ENCODE data around the gene XXYLT1.
A peak's percentile ranks its signal among the peaks of the same experiment; 100 is the strongest.

The XXYLT1 gene

DNA sequence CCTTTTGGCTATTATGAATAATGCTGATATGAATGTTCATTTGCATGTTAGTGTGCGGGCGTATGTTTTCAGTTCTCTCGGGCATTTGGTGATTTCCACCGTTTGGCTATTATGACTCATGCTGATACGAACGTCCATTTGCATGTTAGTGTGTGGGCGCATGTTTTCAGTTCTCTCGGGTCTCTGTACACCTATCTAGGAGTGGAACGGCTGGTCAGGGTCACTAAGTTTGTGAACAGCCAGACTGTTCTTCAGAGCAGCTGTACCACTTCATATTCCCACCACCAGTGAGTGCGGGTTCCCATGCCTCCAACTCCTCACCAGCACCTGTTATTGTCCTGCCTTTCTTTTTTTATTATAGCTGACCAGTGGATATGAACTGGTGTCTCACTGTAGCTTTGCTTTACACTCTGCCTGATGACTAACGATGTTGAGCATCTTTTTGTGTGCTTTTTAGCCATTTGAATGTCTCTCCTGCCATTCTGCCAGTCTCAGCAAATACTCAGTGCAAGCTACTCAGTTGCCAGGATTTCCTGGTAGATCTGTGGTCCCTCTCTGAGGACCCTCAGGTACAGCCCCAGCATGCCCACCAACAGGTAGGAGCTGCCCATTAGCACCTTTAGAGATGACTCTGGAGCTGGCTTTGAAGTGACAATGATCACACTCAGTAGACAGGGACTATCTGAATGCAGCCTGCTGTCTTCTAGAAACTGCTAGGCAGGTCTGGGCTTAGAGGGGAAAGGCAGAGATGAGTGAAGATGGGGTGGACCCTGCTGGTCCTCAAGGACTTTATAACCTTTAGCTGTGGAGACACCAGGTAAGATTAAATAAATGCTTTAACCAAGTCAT is 141.1 kb downstream of the XXYLT1 start:
- DNase-seq (ENCODE audit: low read depth): peak; percentile 52

DNA sequence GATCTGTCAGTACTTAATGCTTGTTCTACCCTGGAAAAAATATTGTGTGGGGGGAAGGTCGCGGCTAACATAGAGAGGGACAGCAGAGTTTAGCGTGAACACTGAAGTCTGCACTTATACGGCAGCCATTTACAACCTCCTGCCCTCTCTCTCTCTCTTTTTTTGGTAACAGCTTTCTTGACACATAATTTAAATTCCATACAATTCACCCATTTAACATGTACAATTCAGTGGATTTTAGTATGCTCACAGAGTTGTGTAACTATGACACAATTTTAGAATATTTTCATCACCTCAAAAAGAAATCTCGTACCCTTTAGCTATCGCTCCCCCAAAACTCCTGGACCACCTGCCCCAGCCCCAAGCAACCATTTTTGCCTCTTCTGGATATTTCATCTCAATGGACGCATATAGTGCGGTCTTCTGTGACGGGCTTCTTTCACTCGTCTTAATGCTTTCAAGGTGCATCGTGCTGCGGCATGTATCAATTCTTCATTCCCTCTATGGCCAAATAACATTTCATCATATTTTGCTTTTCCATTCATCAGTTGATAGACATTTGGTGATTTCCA is 141.8 kb downstream of the XXYLT1 start:
- no peak for DNase-seq (ENCODE audit: low read depth)

DNA sequence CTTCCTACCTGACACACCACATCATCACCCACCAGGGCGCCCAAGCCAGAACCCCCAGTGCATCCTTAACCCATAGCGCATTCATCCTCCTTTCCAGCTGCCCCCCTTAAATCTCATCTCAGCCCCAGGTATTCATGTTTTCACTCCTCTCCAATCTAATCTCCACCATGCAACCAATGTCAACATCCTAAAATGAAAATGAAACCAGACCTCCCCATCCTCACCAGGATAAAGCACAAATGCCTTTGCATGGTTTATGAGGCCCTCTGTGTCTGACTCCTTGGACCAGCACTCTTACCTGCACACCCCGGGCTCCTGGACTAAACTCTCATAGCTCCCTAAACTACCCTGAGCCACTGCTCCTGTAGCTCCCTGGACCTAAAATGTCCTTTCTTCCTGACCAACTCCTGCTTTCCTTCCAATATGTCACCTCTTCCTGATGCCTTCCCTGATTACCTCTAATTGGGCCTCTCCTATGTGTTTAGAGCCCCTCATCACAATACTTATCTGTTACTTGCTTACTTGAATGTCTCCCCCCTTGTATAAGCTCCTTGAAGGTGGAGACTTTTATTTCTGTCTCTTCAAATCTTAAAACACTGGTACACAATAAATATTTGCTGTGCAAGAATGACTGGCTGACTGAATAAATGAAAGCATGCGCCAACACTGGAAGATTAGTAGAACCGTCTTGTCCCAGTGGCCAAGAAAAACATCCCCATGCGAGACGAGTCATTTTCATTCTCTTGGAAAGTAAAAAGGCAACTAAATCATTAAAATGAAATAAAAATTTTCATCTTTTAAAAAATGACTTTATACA is 142.5 kb downstream of the XXYLT1 start:
- no peak for DNase-seq (ENCODE audit: low read depth)

DNA sequence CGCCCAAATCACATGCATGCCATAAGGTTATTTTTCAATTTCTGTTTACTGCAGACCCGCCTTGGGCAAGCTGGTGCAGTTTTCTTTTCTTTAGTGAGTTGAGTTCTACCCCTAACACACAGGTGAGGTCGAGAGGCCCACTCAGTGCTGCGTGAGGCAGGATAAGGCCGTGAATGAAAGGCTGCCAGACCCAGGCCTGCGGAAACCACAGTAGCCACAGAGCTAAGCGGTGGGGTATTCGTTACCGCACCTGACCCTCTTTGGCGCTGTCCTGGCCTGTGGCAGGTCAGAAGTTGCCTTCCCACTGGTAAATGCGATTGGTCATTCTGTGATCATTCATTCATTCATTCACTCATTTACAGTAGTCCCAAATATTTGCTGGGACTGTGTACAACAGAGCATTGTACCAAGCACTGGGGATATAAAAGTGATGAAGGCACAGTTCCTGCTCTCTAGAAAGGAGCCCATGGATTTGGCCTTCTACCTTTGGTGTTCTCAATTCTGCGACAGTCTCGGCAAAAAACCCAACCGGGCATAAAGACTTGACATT is 144.8 kb downstream of the XXYLT1 start:
- DNase-seq (ENCODE audit: low read depth): no peak

DNA sequence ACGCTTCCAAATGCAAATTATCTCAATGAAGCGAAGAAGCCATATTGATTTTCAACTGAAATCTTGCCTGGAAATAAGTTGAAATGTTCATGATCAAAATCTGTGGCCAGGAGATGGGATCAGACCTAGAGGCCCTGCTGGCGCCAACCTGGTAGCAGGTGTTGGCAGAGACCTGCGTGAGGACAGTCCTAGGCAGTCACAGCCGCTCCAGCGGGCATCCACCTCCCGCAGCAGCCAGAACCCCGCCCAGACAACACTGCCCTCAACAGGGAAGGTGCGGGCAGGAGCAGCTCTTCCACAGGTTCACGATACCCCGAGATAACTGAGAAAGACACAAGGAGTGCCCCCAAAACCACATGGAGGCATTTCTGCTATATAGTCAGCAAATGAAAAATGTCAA is 145.3 kb downstream of the XXYLT1 start:
- no peak for DNase-seq (ENCODE audit: low read depth)

DNA sequence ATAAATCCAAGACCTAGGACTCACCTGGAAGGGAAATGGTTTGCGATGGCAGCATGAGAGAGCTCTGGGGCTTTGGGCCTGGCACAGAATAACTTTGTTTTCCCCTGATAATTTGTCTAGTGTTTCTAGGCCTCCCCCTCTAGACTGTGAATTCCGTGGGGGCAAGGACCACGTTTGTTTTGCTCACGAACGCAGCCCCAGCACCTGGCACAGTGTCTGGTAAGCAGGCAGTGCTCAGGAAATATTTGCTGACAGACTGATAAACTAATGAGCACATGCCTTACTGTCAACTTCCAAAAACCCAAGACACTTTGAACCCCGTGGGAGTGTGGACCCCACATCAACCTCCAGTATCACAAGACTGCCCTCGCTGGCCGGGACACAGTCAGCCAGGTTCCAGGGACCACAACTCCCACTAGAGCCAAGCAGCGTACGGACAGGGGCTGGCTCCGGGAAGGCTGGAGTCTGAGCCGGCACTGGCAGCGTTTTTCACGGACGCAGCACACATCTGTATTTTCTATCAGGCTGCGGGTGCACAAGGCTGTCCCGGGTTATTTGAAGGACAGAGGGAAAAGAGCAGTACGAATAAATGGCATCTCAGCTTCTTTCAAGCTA is 146.5 kb downstream of the XXYLT1 start:
- no peak for DNase-seq (ENCODE audit: low read depth)

DNA sequence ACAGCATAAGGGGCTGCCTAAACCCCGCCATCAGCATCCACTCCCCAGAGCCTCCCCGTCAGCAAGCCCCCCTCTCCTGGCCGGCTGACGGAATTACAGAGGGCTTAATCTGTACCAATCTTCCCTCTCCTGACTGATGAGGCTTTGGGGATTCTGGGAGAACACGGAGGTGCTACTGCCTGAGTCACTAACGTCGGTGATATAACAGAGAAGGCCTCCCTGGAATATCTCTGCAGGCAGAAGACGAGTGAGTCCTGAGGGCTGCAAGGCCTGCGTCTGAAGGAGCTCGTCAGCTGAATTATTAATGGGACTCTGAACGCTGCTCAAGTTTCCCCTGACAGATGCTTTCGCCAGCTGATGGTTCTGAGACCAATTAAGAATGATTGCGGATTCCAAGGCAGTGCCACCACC is 147.7 kb downstream of the XXYLT1 start:
- peak; percentile 24 for DNase-seq (ENCODE audit: low read depth)

DNA sequence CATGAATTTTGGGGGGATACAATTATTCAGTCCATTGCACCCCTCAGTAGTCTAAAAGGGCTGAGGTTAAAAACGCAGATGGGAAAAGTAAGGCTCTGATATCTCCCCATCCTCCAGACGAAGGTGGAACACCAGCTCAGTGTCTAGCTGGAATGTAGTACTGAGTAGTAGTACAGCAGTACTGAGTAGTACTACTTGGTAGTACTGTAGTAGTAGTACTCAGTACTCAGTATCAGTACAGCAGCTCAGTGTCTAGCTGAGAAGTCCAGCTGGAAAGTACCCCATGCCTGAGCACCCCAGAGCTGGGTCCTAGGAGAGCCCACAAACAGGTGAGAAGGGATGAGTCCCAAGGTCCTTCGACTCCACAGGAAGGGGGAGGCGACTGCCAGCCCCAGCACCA is 148.7 kb downstream of the XXYLT1 start:
- no peak for DNase-seq (ENCODE audit: low read depth)

DNA sequence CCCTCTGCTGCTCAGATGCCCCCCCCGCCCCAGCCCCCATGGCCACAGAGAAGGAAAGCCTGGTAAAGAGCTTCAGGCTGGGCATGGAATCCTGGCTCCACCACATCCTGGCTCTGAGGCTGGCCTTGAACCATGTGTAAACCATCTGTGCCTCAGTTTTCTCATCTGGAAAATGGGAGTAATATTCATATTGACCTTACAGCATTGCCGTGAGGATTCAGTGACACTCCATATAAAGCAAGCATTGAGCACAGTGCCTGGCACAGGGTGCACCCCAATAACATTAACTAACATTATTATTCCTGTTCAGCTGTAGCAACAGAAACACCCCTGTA is 150.7 kb downstream of the XXYLT1 start:
- no peak for DNase-seq (ENCODE audit: low read depth)

DNA sequence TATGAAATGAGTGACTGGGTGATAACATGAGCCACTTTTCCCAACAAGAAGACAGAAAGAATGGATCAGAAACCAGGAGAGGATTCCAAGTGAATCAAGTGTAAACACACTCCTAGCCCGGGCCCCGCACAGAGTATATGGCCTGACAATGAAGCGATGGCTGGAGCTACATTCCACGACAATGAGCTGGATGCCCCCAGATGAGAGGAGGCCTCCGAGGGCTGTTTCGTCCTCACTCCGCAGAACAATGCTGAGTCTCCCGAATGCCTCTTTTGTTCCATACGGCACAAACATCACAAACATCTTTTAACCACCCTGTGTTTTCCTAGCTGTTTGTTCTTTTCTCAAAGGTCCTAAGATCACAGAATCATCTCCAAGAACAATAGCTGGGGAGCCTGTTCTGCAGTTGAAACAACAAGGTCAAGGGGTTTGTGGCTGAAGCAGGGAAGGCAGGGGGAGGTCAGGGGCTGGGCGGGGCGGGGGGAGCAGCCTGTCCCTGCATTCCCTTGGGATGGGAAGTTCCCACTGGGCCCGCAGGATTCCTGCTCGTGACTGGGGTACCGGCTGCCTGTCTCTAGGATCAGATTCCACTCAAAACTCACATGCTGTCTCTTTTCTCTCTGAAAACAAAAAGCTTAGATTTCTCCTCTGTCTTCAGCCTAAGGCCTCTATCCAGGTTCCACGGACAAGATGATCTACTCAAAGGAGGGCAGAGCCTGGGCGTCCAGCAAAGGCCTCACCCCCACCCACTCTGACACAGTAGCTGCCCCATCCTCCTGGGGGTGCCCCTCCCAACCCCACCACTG is 151.3 kb downstream of the XXYLT1 start:
- peak; percentile 94 for DNase-seq (ENCODE audit: low read depth)

DNA sequence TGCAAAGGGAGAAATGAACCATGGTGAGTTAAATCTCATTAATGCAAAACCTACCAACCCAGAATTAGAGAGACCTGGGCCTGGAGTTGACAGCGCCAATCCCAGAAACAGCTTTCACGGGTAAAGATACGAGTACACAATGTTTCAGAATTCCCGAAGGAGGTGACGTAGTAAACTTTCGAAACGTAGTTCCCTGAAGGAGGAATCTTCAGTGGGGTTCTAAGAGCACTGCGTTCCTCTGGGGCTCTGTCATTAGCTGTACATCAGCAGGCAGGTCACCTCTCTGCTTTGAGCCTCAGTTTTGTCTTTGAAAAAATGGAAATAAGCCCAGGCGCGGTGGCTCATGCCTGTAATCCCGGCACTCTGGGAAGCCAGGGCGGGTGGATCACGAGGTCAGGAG is 152.3 kb downstream of the XXYLT1 start:
- no peak for DNase-seq (ENCODE audit: low read depth)

DNA sequence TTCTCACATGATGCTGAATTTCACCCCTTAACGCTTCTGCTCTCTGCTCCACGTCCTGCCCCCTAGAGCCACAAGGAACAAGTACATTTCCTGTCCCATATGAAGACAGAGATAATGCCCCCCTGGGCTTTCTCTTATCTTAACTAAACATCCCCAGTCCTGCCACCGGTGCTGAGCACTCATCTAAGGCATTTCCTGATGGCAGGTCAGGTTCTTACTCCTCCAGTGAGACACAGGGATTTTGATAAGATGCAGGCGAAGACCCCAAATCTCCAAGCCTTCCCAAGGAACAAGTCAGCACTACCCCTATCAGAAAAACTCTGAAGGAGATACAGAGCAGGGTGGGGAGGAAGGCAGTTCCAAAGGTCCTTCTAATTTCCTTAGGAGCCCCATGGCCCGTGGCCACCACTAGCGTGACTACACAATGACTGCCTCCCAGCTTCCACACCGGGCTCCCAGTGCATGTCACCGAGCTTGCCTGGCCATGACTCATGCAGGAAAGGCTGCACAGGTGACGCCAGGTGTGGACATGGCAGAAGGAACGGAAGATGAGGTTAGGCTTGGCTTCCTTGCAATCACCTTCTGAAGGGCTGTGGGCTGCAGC is 152.9 kb downstream of the XXYLT1 start:
- peak; percentile 44 for DNase-seq (ENCODE audit: low read depth)

DNA sequence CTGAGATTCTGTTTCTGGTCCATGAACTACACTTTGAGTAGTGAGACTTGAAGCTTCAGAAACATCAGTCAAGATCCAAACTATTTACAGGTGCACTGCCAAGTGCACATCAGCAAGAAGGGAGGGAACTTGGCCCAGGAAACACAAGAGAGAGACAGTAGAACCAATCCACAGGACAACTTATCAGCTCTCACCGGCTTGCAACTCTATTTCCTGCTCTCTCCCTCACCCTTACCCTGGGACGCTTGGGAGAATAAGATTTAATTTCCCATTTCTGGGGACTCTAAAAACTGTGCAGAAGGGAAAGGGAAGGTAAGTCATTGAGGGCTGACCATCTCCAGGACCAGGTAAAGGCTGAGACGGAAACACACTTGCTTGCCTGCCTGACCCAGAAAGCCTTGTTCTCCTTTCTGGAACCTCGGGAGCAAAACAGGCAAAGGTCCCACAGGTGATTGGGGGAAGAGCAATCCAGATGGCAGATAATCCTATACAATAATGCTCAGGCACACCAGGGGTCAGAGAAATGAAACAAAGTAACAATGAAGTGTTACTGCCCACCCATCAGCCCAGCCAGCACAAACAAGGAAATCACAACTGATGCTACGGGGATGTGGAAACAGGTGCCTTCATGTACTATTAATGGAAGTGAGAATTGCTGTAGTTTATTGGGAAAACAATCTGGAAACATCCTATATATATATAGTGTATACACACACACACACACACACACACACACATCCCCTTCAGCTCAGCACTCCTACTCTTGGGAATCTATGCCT is 154.4 kb downstream of the XXYLT1 start:
- no peak for DNase-seq (ENCODE audit: low read depth)

DNA sequence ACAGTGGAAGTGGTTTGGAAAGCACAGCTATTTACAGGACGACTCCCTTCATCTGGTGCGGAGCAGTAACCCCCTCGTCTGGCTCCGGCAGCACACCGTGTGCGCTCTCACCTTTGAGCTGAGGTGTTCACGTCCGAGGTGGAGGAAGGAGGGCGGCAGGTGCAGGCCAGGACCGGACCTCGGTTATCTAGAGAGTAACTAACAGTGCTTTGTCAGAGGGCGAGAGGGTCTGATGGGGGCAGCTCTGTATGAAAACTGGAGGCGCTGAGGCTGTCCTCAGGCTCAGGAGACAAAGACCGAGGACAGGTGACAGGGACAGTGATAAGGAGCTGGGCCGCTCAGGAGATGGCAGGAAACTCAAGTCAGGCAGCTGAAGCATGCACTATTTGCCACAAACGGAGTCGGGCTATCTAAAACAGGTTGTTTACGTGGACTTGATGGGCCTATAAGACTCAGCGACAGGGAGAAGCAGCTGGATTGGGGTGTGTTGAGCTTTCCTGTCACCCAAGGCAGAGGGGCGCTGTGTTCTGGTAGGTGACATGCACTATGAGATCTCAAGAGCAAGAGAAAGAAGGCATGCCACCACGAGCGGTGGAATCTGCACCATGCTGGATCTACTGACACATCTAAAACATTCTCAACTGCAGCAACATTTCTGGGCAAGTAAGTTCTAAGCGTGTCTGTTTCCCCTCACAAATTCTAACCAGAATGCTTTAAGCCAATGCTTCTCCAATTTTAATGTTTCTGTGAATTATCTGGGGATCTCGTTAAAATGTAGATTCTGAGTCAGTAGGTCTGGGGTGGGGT is 155.2 kb downstream of the XXYLT1 start:
- DNase-seq (ENCODE audit: low read depth): no peak

DNA sequence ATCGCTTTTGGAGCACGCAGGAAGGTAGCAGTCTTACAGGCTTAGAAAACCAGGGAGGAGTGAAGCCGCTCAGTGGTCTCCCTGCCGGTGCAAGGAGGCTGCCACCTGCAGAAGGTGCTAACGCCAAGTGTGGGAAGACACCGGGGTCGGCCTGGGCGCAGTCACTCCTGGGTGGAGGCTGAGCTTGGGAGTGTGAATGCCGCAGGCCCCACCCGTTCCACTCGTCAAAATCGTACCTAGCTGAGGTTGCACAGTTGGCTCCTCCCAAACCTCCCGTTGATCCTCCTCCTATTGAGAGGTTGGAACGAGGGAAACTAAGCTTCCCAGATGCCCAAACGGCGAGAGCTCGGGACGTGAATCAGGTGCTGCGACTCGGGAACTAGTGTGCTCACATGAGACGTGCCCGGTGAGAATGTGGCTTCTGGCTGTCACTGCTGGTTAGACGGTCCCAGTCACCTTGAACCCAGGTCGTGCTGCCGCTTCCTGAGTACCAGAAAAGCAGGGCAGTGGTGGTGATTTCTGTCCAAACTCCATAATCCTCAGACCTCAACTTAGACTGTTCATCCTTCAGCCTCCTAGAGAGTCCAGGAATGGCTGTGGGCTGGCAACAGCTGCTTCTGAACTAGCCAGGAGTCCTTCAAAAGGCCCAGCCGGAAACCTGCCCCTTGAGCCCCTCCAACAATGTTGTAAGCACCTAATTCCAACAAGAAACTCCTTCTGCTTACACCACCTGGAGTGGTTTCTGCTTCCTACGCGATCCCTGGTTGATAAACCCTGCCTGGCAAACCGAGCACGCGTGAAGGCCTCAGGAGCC is 156.0 kb downstream of the XXYLT1 start:
- no peak for DNase-seq (ENCODE audit: low read depth)

DNA sequence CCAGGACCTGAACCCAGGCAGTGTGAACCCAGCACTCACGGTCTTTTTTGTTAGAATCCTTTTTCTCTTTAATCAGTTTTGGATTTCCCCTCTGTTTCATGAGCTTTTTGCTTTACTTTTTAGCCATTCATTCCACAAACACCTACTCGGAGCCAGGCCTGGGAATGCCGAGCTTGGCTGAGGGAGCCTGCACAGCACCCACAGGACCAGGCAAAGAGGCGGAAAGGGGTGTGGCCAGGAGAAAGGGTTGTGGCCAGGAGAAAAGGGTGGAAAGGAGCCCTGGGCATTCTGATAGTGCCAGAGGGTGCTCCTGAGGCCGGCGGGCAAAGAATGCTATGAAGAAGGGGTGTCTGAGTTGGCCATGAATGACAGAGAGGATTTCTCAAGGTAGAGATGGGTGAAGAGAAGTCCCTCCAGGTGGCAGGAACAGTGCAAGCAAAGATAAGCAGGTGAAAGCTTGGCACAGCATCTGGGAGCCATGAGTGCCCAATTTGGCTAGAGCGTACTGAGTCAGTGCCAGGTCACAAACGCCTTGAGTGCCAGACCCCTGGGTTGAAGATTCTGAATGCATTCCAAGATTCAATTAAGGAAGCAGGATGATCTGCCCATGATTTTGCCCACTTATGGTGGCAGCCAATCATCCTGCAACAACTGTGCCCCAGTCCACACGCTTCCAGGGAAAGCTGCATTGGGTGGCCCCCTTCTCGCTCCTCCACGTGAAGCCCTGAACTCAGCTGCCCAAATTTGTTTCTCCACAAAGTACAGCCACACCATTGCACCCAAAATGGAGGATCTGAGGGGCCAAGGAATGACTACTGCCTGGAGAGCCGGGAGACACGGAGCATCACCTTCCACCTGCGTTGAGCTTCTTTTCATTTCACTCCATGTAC is 157.2 kb downstream of the XXYLT1 start:
- DNase-seq (ENCODE audit: low read depth): no peak

DNA sequence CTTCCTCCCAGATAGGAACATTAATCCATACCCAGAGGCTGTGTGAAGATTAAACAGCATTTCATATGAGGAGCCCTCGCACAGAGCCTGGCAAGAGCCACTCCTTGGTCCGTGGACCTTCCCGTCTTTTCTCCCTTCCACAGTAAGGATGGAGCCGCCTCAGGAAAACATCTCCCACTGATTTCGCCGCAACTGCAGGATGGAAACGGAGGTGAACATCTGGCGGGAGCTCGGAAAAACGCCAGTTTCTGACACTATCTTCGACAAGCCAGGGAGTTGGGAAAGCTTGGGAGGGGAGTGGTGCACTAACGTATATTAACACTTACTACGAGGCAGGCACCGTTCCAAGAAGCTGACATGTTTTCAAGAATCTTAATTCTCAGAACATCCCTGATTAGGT is 157.9 kb downstream of the XXYLT1 start:
- no peak for DNase-seq (ENCODE audit: low read depth)

Data from ELR (cell line).